Omental fat pad (tissue), 4 donors: Measurements from ENCODE around the gene GKN2. TPM values are rescaled to one million over a fixed set of nuclear protein-coding genes. Genes with fewer than 3 reads are reported as not detected.

ENCODE experiments used
- ATAC-seq: fragments of 150-250 bp; one replicate; pipeline ENCODE4 v1.9.1; 2016; ENCODE audit warnings: mild to moderate bottlenecking, moderate library complexity; ENCODE audit not compliant: low FRiP score
- DNase-seq: peaks from one replicate; pipeline ENCODE4 v3.0.0-alpha.2; 2019; ENCODE audit warnings: low spot score
- total RNA-seq, 4 donors: library from RNA; depleted of rRNA; stranded (reverse); fragments of >200 nt; gene quantifications; one replicate each; pipeline ENCODE4 v1.1.0, GENCODE V29; 2016
- TF ChIP-seq, protein P1 (sequence below), 3 donors: fragments of 450-650 bp; IDR thresholded peaks; one replicate each; pipeline ENCODE4 v1.5.1; 2016 to 2017; ENCODE audit warnings: antibody characterized with exemption in 3 of 3, mild to moderate bottlenecking in 3 of 3, moderate library complexity in 2 of 3

Gene GKN2
- total RNA-seq, 4 donors from 2014 or later: not detected

DNA sequence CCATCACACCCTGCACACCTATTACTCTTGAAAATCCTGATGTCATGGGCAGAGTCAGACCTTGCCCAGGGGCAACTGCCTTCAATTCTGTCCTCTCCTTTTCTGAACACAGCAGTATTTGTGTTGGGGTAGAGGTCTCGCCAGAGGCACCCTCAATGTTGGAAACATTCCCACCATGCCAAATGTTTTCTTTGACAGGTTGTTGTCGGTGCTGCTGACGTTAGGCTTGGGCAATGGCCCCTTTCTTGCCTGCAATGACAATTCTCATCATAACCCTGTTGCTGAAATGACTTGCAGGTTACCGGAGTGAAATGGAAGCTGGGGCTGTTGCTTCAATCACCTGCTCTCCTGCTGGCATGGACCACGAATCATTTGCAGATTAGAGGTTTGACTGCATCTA, 39.6 kb upstream of the GKN2 start:
- ATAC-seq (no peak), DNase-seq (no peak)
- TF ChIP-seq, protein P1, sequence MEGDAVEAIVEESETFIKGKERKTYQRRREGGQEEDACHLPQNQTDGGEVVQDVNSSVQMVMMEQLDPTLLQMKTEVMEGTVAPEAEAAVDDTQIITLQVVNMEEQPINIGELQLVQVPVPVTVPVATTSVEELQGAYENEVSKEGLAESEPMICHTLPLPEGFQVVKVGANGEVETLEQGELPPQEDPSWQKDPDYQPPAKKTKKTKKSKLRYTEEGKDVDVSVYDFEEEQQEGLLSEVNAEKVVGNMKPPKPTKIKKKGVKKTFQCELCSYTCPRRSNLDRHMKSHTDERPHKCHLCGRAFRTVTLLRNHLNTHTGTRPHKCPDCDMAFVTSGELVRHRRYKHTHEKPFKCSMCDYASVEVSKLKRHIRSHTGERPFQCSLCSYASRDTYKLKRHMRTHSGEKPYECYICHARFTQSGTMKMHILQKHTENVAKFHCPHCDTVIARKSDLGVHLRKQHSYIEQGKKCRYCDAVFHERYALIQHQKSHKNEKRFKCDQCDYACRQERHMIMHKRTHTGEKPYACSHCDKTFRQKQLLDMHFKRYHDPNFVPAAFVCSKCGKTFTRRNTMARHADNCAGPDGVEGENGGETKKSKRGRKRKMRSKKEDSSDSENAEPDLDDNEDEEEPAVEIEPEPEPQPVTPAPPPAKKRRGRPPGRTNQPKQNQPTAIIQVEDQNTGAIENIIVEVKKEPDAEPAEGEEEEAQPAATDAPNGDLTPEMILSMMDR (IDR thresholded peaks at IDR 0.05): no peak

DNA sequence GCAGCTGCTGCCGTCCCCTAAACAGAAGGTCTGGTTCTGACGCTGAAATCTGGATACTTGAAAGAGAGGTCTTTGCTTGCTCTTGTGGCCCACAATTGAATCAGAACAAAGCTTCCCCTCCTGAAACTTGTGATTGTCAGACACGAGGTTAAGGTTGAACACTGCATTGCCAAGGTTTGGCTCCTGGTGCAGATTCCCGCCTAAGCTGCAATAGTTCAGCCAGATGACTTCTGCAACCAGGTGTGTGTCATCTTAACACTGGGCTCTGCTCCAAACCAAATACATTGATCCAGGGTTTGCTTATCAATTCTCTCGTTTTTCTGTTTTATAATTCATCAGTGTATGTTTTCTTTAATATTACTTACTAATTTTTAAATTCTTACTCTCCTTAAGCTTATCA, 36.3 kb upstream of the GKN2 start:
- DNase-seq: no peak
- ATAC-seq: no peak
- TF ChIP-seq, protein P1 (IDR thresholded peaks at IDR 0.05): no peak

DNA sequence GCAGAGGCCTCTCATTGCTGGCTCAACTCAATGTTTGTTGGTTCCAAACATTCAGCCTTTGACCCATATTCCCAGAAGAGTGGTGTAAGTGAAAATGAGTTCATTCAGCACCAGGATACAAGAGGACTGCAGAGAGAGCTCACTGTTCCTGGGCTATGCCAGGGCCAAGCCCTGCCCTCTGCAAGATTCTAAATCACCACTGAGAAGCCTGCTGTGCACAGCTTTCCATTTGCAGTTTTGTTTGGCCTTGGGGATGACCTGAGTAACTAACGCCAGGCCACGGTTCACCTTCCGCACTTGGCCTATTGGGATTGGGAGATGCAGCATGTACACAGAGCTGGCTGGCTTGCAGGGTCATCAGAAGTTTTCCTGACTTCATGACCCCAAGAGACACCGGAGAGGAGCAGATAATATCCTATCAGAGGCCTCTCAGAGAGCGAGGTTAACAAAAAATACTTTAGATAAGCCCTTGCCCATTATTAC, 34.4 kb upstream of the GKN2 start:
- TF ChIP-seq, protein P1 (IDR thresholded peaks at IDR 0.05): no peak
- no peak for DNase-seq
- peak; percentile 41 for ATAC-seq

DNA sequence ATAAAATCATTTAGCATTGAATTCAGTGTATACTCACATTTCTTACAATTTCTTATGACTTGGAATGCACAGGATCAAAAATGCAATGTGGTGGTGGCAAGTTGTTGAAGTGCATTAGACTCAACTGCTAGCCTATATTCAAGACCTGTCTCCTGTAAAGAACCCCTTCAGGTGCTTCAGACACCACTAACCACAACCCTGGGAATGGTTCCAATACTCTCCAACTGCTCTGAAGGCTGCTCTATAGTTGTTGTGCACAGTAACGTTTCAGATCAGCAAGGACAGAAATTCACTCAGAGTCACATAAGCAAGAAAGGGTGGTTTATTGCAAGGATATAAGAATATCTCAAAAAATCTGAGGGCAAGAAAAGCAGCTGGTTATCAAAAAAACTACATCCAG, 28.3 kb upstream of the GKN2 start:
- ATAC-seq (no peak), DNase-seq (no peak)
- TF ChIP-seq, protein P1 (IDR thresholded peaks at IDR 0.05): no peak

DNA sequence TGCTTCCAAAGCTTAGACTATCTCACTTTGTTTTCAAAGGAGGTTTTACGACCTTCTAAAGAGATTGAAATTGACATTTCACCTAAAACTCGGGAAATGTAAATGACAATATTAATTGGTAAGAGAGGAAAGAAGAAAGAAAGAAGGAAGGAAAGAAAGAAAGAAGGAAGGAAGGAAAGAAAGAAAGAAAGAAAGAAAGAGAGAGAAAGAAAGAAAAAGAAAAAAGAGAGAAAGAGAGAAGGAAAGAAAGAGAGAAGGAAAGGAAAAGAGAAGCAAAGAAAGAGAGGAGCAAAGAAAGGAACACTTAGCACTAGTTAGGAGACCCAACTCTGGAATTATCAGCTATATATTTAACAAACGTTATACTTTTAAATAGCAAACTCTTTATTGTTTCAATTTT, 25.4 kb upstream of the GKN2 start:
- TF ChIP-seq, protein P1 (IDR thresholded peaks at IDR 0.05): no peak
- DNase-seq (no peak), ATAC-seq (no peak)

DNA sequence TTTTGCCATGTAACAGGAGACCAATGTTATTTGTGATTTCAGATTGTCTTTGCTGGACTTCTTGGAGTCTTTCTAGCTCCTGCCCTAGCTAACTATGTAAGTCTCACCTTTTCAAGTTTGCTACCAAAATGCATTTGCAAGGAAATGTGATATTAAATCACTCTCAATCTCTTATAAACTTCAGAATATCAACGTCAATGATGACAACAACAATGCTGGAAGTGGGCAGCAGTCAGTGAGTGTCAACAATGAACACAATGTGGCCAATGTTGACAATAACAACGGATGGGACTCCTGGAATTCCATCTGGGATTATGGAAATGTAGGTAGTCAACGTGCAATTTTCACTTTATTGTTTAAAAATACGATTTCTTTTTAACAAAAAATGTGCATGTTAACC, 24.8 kb upstream of the GKN2 start:
- TF ChIP-seq, protein P1 (IDR thresholded peaks at IDR 0.05): no peak
- no peak for DNase-seq
- no peak for ATAC-seq

DNA sequence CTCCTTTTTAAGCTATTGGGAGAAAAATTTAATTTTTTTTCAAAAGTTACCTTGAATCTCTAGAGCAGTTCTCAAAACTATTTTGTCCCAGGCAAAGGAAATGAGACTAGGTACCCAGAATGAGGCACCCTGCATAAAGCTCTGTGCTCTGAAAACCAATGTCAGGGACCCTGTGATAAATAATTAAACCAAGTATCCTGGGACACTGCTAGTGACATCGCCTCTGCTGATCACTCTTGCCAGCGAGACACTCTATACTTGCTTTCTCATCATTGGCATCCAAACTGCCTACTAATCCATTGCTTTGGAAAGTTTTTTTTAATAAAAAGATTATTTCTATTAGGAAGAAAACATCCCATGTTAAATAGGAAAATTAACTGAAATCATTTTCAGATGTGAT, 23.2 kb upstream of the GKN2 start:
- no peak for DNase-seq
- TF ChIP-seq, protein P1 (IDR thresholded peaks at IDR 0.05): no peak
- no peak for ATAC-seq
